Hematopoietic multipotent progenitor cell treated with erythropoietin and hydrocortisone succinate and interleukin-3 and kit ligand, for 15 days (in vitro differentiated cells): Measurements from ENCODE around the gene TRIM38.
A peak's percentile ranks its signal among the peaks of the same experiment; 100 is the strongest.

Source experiments
- DNase-seq: peaks from one replicate; pipeline ENCODE4 v3.0.0-alpha.2; 2015; ENCODE audit warnings: low spot score

Gene TRIM38

DNA sequence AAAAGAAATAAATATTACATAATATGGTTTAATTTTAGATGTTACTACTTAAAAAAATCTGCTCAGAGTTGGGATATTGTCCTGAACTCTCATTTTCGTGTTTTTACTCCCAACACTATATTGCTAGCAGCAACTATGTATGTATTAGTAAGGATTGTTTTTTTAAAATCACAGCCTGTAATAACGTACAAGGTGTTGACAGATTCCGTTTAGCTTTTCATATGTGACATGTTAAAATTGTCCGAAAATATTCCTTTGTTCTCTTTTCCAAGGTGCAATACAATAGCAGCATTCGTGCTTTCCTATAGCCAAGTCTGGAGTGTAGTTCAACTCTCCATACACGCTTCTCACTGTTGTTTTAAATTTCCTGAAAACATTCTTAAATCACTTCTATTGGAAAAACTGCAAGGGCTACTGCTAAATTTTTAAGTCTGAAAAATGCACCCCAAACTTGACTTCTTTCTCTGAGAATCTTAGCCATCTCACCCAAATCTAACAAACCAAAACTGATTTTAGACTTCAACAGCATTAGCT is 65.7 kb downstream of the TRIM38 start:
- DNase-seq = no peak

- no peak for DNase-seq
These were observed 66.4 kb downstream of the TRIM38 start for GRCh38 chr6:26028746-26029569.

DNA sequence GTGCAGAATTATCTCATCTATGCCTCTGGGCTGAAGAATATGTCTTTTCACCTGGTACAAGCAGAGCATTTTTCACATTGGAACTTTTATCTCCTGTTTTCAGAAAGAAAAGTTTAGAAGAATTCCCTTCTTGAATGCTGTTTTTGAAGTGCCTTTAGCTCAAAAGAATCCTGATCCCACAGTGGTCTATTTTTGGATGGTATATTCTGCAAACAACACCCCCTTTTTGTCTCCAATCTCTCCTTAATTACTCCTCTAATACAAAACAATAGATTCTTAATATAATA is 66.9 kb downstream of the TRIM38 start:
- no peak for DNase-seq

GRCh38 chr6:26029857-26030653 is 67.5 kb downstream of the TRIM38 start:
- DNase-seq = peak; percentile 46

DNA sequence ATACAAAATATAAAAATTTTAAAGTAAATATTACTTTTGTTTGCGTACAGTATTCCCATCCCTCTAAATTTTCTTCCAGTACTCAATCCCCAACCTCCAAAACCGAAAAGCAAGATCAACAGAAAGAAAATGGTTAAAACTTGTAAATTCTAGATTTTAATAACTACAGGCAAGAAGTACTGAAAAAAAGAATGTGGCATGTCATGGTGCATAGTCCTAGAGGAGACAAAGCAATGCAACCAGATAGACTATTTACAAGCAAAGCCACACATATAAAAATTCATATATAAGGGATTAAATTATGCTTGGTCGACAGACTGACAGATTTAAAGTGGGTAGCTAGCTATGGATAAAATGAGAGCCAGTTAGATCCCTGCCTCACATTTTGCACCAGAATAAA is 68.1 kb downstream of the TRIM38 start:
- DNase-seq = no peak

DNA sequence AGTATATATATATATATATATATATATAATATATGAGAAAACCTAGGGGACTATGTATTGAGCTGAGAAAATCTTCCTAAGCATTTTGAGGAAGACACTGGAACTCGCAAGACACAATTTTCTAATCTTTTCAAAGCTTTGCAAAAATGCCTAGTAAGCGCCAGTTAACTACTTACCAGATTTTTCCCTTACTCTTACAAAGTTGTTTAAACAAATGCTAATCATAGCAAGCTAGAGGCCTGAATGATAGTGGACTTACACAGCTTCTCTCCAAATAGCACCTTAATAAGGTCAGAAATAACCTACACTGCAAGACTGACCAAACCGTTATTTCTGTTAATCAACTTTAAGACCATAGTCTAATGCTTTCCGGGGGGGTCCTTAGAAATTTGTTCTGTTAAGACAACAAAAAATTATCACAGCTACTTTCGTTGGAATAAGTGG is 68.6 kb downstream of the TRIM38 start:
- peak; percentile 70 for DNase-seq

DNA sequence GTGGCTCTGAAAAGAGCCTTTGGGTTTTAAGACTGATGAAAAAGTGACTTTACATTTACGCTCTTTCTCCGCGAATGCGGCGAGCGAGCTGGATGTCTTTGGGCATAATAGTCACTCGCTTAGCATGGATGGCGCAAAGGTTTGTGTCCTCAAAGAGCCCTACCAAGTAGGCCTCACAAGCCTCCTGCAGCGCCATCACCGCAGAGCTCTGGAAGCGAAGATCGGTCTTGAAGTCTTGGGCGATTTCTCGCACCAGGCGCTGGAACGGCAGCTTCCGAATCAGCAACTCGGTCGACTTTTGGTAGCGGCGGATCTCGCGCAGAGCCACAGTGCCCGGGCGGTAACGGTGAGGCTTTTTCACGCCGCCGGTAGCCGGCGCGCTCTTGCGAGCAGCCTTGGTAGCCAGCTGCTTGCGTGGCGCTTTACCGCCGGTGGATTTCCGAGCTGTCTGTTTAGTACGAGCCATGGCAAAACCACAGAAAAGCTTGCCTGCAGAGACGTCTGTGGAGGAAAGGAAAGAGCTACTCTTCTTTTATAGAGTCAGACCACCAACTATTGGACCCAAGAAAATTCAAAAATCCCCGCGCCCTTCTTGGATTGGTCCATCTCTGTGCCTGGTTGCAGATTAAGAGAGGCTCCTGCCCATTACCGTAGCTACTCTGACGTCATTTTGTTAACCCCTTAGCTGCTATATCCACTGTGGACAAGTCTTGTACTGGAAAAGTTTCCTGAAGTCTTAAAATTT is 69.2 kb downstream of the TRIM38 start:
- peak; percentile 97 for DNase-seq

DNA sequence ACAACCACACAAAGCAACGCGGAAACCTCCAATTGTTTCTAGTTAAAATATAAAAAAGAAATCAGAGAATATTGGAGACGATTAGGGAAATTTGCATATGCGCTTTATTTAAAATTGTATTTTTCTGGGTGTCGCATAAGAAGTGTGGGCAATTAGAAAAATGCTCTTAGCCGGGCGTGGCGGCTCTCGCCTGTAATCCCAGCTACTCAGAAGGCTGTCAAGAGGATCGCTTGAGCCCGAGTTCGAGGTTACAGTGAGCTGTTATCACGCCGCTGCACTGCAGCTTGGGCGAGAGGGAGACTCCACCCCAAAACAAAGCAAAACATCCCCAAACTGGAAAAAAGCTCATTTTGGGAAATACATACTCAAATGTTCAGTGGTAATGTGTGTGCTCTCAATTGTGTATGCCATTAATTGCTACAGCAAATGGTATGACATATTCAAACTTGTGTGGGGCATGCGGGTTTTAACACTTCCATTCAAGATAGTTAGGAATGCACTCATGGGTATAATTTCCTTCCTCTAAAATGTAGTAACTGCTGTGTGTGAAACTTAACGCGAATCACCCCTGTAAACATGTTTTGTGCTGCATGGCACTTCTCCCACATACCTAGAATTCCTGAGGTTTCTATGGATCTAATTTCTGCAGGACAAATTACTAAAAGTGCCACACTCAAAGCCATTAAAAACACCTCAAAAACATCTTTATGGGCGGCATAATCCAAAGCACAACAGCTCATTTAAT is 69.9 kb downstream of the TRIM38 start:
- peak; percentile 75 for DNase-seq

DNA sequence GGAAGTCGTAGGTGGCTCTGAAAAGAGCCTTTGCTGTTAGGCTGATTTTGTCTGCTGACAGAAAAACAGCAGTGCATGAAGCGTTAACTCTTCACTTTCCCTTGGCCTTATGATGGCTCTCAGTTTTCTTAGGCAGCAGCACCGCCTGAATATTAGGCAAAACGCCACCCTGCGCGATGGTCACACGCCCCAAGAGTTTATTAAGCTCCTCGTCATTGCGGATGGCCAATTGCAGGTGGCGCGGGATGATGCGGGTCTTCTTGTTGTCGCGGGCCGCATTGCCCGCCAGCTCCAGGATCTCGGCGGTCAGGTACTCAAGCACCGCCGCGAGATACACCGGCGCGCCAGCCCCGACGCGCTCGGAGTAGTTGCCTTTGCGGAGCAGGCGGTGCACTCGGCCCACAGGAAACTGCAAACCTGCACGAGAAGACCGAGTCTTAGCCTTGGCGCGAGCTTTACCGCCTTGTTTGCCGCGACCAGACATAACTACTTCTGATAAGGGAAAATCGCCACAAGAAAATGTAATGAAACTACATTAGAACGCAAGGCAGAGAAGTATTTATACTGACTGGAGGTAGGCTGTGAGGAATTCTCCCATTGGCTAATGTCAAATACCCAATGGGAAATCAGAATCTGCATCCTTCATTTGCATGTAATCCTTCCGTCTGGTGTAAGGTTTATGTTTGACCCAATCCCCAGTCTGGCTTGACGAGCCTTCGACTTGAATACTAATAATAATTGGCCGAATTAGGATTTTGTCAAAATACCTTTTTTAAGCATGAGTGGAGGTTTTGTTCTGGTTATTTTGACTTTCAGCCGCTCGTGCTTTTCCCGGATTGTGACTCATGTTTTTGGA is 70.7 kb downstream of the TRIM38 start:
- DNase-seq = peak; percentile 96

DNA sequence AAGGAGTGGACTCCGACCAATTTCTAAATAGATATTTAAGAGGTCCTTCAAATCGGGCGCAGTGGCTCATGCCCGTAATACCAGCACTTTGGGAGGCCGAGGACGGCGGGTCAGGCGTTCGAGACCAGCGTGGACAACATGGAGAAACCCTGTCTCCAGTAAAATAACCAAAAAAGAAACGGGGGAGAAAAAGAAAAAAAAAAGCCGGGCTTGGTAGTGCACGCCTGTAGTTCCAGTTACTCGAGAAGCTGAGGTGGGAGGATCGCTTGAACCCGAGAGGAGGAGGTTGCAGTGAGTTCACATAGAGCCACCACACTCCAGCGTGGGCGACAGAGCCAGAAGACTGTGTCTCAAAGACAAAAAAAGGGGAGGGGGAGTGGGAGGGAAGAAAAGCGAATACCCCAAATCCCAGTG is 71.3 kb downstream of the TRIM38 start:
- no peak for DNase-seq

DNA sequence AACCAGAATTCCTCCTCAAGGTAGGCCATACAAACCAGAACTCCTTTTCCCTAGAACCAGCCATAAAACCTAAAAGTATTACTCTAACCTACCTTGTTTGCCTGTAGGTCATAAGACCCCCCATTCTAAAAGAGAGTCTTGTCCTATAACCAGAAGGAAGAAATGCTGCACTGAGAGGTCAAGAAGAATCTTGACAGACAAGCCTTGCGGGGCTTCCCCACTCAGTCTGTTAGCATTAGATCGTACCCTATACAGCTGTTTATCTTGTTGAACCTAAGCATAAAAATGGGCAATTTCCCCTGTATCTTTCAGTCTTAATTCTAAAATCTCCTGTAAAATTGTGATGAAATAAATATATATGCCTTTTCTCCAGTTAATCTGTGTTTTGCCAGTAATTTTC is 72.3 kb downstream of the TRIM38 start:
- no peak for DNase-seq
